SIG-M5 (cell line): ENCODE results near the gene ANKRD55.
"Not testable (repeated sequence)": the region's sequence is repeated elsewhere in the genome, so short reads cannot be mapped to it uniquely, and the experiment has no call there.

Source experiments
- DNase-seq: peaks from one replicate; lab custom pipeline; 2025; lab: John Stamatoyannopoulos, UW

ANKRD55 gene

DNA sequence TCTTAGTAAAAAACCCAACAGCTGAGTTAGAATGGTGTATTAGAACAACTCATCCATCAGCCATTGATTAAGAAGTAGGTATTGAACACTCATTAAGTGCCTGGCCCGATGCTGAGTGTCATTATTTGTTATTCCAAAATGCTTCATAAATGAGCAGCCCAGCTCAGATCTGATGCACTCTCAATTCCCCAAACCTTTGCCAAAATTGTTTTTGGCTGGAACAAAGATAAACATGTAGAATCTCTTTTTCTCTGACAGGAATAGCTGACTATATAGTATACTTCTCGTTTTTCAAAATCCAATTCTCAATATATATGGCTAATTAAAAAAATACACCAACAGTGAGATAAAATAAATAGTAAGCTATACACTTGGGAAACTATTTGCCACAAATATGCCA lies 20.0 kb upstream of the ANKRD55 start:
- no peak for DNase-seq

DNA sequence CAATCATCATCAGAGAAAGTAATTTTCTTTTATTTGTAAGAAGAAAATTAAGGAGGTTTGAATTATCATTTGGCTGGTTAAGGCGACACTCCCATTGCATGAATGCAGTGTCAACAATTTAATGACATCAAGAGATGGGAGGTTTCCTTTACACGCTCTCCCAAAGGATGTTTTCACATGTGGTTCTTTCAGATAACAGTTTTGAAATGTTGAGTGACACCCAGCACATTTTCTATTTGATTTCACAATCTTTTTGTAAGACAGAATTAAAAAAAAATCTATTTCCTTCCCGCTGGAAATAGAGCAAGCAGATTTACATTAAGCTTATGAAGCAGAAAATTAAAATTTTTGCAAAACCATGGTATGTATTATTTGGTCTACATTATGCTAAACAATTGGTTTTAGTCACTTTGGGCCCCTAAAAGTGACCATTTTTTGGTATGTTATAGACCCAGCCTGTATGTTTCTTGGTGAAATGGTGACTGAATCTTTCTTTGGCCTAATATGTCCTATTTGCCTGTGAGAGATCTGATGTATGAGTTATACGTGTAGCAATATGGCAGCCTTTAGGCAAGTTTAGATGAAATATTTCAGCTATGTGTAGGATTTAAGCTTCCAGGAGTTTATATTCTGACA lies 18.9 kb upstream of the ANKRD55 start:
- DNase-seq: no peak

DNA sequence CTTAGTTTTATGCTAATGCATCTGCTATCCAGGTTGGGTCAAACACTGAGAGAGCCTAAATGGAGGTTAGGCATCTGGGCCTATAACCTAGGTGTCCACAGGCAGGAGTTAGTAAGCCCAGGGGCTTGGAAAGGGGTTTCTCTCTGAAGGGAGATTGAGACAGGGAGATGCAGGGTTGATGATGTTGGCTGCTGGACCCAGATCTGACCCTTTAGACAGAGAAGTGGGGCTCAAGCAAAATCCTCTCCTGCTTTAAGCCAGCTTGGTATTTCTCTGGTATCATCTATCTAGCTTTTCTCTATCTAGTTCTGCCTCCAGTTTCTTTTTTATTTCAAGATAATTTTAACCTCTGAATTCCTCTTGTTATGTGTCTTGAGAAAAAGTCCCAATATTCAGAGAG lies 18.3 kb upstream of the ANKRD55 start:
- DNase-seq: no peak

DNA sequence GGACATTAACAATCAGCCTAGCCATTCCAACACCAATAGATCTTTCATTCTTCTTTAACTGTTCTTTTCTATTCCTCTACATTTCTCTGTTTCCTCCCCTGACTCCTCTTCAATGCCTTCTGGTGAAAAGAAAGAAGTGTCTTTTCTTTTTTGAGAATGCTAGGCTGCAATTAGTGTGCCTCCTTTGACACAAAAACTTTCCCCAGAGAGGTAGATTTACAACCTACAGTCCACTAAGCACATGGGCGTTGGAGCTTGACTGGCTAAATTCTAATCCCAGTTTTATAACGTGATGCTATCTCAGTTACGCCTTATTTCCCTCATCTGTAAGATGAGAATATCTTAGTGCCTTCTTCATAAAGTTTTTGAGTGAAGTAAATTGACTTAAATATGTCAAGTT lies 16.9 kb upstream of the ANKRD55 start:
- DNase-seq: no peak

DNA sequence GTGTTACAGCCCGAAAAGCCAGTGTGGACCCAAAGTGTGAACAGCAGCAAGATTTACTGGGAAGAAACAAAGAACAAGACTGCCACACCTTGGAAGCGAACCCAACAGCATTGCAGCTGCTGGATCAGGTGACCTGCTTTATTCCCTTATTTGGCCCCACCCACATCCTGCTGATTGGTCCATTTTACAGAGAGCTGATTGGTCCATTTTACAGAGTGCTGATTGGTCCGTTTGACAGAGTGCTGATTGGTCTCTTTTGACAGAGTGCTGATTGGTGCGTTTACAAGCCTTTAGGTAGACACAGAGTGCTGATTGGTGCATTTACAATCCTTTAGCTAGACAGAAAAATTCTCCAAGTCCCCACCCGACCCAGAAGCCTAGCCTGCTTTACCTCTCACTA lies 16.0 kb upstream of the ANKRD55 start:
- DNase-seq: not testable (repeated sequence)

DNA sequence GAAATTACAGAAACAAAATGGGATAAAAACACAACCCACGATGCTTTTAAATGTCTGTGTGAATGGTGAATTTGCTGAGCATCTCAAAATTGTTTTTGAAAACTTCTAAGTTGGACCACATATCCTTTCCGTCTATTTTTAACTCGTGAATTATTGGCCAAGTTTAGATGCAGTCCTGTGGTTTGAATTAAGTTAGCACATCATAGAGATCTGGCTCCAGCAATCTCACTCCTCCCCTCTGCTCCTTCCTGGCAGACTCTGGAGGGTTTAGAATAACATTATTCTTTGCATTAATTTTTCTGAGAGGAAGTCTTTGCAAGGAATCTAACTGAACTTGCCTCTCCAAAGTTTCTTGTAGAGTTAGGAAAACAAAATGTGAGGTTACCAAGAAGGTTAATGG lies 14.5 kb upstream of the ANKRD55 start:
- DNase-seq: no peak

DNA sequence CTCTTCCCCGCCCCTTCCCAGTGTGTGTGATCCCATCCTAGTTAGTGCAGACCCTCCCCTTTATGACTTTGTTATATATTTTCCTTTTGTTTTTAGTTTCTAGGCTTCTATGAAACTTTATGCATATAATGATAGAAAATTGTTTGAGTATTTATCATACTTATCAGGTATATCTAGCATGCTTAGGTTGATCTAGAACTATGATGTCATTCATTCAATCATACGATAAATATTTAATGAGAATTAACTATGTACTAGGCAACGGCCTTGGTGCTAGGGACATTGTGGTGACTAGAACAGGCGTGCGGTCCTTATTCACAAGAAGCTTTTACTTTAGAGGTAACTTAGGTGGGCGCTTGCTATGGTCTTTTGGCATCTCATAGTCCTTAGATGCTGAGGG lies 13.6 kb upstream of the ANKRD55 start:
- DNase-seq: no peak

DNA sequence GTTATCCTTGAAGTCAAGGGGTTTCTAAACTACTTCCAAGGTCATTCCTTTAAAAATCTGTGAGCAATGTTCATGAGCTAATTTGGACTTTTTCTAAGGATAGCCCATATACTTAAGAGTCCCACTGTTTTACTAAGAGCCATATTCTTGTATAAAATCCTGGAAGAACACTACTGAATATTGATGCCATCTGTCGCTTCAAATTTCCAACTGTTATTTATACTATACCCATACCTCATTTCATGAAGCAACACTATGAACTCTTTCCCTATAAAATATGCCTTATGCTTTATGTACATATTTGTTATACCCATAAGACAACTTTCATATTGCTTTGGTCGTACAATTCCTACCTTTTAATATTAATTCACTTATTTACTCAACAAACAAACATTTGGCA lies 12.4 kb upstream of the ANKRD55 start:
- DNase-seq: no peak

DNA sequence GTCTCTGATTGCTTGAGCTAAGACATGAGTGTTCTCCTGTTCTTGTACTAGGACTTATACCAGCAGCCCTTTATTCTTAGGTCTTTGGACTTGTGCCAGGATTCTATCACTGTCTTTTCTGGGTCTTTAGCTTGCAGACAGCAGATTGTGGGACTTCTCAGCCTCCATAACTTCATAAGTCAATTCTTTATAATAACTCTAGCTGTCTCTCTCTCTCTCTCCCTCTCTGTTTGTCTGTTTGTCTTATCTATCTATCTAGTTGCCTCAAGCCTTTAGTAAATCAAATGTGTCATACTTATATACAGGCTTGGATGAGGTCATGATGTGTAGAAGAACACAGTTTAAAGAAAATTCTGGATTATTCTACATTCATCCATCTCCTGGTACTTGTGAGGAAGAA lies 11.5 kb upstream of the ANKRD55 start:
- no peak for DNase-seq

DNA sequence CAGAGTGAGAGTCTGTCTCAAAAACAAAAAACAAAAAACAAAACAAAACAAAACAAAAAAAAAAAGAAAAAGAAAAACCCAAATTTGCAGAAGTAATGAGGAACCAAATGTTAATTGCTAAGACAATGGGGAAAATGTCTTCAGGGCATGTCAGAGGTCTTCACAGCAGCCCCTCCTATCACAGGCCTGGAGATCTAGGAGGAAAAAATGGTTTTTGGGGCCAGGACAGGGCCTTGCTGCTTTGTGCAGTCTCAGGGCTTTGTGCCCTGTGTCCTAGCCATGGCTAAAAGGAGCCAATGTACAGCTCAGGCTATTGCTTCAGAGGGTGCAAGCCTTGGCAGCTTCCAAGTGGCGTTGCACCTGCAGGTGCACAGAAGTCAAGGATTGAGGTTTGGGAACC lies 9.1 kb upstream of the ANKRD55 start:
- not testable (repeated sequence) for DNase-seq

DNA sequence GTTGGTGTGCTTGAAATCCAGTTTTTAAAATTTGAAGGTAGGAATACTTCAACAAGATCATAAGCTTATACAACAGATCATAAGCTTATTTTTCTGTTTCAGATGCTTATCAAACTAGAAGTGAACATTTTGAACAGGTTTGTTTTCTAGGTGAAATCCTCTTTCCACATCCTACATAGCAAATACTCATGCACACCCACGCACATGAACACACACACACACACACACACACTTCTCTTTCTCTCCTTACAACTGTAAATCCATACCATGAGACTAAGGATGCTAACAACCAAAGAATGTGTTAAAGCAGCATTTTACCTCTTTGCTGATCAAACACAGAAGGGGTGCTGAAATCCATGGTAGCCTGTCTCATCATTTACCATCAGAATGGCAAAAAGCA lies 592 bp downstream of the ANKRD55 start:
- DNase-seq: no peak

DNA sequence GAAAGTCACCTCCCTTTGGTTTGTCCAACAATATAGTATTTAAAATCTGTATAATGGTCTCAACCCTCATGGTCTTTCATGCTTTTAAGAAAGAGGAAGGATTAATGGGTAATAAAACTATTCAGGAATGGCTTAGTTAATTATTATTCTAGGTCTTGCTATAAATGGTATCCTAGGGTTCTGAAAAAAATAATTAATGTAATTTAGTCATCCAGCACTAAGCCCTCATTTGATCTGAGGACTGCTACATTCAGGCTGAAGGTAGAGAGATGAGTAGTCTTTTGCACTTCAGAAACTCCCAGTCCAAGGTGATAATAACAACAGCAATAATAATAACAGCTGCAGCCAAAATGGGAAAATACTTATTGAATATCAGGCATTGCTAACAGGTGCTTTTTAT lies 2.6 kb downstream of the ANKRD55 start:
- no peak for DNase-seq

DNA sequence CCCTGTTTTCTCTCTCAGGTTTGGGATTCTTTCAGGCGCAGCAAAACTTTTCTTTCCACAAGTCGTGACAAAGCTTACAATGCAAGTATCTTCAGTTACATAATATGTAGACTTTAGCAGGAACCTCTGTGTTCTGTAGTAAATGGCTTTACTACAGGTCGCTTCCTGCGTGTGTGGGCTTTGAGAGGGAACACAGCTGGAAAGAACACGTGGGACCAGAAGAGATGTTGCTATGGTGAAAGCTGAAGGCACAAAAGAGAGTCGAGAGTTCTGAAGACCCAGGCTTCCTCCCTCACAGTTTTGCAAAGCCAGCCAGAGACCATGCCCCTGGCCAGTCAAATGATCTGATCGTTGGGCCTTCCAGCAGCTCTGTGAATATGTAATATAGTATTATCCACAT lies 4.0 kb downstream of the ANKRD55 start:
- no peak for DNase-seq

DNA sequence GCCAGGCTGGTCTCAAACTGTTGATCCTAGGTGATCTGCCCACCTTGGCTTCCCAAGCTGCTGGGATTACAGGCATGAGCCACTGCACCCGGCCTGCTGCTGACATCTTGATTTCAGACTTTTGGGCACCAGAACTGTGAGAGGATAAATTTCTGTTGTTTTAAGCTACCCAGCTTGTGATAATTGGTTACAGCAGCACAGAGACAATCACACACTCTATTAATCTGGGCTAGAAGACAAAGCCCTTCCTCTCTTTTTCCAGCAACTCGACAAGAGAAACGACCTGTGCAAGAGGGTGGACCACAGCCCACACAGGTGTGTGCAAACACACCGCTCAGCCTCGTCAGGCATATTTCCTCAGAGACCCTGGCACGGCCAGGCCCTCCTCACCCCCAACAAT lies 4.5 kb downstream of the ANKRD55 start:
- DNase-seq: no peak

DNA sequence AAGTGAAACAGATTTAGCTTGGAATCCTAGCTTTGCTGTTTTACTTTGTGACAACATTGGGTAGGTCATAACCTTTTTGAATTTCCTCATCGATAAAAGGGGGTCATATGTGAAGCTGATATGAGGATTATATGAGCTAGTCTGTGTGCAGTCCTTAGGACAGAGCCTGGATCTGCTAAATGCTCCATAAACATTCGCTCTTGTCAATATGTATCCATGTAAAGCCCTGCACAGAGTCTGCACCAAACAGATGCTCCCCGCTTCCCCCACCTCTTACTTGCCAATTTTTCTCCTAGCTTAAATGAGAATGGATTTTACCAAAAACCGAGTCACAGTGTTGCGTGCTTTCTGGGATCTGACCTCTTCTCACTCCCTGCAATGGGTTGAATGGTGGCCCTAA lies 5.4 kb downstream of the ANKRD55 start:
- no peak for DNase-seq

DNA sequence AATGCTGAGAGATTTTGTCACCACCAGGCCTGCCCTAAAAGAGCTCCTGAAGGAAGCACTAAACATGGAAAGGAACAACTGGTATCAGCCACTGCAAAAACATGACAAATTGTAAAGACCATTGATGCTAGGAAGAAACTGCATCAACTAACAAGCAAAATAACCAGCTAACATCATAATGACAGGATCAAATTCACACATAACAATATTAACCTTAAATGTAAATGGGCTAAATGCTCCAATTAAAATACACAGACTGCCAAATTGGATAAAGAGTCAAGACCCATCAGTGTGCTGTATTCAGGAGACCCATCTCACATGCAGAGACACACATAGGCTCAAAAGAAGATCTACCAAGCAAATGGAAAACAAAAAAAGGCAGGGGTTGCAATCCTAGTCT lies 9.8 kb downstream of the ANKRD55 start:
- DNase-seq: not testable (repeated sequence)

DNA sequence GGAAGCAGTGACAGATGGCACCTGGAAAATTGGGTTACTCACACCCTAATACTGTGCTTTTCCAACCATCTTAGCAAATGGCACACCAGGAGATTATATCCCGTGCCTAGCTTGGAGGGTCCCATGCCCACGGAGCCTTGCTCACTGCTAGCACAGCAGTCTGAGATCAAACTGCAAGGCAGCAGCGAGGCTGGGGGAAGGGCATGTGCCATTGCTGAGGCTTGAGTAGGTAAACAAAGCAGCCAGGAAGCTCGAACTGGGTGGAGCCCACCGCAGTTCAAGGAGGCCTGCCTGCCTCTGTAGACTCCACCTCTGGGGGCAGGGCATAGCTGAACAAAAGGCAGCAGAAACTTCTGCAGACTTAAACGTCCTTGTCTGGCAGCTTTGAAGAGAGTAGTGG lies 11.5 kb downstream of the ANKRD55 start:
- DNase-seq: not testable (repeated sequence)

DNA sequence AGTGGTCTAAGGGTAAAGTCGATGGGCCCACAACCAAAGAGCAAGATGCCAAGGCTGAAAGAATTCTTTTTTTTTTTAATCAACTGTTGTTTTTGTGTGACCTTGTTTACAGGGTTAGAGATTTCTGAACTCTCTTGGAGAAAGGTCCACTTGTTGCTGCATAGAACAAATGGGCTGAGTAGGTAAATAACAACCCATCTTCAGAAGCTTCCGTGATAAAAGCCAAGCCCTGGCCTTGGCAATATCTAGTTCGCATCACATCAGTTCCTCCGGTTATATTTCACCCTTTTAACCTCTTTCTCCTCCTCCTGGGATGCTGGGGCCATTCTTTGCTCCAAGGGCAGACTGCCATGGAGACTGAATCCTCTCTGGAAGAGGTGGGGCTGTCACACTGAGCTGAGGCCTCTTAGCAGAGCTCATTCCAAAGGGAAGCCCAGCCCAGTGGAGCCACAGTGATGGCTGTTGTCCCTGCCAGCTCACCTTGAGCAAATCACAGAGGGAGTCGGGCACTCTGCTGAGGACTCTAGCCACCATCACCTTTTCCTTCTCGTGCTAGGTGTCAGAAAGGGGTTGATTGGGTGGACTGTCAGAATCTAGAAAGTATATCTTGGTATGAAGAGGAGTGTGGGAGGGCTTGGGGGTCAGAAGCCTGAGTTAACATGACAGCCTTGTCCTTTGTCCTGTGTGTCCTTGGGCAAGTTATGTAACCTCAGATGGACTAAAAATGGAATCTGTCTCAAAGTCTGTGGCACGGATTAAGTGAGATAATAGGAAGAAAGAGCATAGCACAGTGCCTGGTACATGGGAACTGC lies 17.9 kb downstream of the ANKRD55 start:
- no peak for DNase-seq

DNA sequence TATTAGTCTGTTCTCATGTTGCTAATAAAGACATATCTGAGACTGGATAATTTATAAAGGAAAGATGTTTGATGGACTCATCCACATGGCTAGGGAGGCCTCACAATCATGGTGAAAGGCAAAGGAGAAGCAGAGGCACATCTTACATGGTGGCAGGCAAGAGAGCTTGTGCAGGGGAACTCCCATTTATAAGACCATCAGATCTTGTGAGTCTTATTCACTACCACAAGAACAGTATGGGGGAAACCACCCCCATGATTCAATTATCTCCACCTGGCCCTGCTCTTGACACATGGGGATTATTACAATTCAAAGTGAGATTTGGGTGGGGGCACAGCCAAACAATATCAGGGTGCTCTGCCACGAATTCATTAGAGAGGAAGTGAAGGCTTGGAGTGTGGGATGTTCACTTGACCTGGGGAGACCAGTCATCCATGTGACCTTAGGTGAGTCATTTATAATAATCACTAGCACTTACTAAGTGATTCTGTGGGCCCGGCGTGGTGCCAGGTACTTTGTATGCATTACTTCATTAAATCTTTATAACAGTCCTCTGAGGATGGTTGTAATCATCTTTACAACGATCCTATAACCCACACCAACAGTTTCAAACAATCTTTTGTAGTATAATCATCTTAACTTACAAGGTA lies 19.1 kb downstream of the ANKRD55 start:
- not testable (repeated sequence) for DNase-seq

DNA sequence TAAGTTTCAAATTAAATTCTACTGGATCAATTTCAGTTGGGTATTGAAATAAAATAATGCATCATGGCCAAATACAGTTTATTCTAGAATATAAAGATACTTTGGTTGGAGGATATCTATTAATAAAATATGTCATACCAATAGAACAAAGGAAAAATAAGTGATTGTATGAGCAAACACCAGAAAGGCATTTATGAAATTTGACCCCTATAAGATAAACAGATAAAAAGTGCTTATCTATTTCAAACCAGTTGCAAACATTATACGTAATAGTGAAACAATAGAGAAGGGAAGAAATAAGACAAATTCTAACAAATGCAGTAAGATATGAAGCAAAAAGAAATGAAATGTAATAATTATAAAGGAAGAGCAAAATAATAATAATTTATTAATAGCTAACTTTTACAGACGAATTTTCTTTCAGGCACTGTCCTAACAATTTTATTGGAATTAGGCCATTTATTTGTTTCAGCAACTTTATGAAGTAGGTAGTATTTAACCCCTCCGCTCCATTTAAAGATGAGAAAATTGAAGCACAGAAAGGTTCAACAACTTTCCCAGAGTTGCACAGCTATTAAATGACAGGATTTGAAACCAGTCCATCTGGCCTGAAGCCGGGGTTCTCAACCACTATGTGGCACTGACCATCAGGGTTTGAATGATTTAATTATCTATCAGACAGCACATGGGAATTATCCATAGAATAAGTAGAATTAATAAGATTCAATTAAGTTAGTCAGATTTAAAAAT lies 20.8 kb downstream of the ANKRD55 start:
- DNase-seq: no peak

DNA sequence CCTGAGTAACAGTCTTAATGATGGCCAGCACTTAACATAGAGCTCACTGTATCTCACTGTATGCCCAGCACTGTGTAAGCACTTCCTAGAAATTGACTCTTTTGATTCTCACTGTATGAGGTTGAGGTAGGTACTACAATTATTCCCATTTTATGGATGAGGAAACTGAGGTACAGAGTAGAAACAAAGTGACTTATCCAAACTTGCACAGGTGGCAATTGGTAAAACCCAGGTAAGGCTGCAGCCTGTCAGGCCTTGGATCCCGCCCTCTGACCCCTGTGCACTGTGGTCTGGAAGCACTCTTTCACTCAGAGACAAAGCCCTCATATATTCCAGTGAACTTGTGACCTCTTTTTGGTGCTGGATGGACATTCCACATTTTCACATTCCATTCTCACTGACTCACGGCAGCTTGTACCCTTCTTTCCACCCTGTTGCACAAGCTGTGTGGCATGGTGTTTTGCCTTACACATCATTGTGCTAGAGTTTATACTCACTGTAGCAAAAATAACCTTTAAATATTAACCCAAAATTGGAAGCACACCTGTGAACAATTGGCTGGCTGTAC lies 21.7 kb downstream of the ANKRD55 start:
- DNase-seq: no peak

DNA sequence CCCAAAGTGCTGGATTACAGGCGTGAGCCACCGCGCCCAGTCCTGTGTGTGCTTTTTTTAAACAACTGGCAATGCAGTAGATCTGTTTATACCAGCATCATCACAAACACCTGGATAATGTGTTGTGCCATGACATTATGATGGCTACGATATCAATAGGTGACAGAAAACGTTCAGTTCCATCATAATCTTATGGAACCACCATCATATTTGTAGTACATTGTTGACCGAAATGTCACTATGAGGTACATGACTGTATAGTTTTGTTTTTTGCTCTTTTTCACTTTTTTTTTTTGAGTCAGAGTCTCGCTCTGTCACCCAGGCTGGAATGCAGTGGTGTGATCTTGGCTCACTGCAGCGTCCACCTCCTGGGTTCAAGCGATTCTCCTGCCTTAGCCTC lies 24.4 kb downstream of the ANKRD55 start:
- DNase-seq: no peak
